Endothelial cell of hepatic sinusoid (primary cell): Measurements from ENCODE around the gene PXT1.

Experiments used
- in situ Hi-C: cut with HindIII; loops from 2 replicates; pipeline ENCODE4 v1.10.0; 2017; ENCODE audit warnings: low sequenced_read_pairs

PXT1 gene

DNA sequence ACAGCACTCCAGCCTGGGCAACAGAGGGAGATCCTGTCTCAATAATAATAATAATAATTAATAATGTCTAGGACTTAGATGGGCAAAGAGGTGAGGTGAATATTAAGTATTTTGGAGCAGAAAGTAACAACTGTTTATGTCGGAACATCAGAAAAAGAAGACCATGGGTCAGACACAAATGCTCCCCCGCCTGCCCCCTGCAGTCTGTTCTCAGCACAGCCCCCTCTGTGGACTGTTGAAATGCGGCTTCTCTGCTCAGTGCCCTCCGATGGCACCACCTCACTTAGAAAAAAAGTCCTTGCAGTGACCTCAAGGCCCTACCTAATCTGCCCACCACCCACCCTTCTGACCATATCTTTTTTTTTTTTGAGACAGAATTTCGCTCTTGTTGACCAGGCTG lies 50.0 kb downstream of the PXT1 start:
- in situ Hi-C loops = no loop called here

GRCh38 chr6:36389353-36389752 lies 53.3 kb downstream of the PXT1 start:
- in situ Hi-C loops = no loop called here

GRCh38 chr6:36387440-36388303 lies 55.0 kb downstream of the PXT1 start, which contains the start of gene ETV7:
TSS of gene ETV7 (minus strand) at chr6:36387669. CDS start at chr6:36387541, 128 bp downstream.
- in situ Hi-C loops = no loop called here

DNA sequence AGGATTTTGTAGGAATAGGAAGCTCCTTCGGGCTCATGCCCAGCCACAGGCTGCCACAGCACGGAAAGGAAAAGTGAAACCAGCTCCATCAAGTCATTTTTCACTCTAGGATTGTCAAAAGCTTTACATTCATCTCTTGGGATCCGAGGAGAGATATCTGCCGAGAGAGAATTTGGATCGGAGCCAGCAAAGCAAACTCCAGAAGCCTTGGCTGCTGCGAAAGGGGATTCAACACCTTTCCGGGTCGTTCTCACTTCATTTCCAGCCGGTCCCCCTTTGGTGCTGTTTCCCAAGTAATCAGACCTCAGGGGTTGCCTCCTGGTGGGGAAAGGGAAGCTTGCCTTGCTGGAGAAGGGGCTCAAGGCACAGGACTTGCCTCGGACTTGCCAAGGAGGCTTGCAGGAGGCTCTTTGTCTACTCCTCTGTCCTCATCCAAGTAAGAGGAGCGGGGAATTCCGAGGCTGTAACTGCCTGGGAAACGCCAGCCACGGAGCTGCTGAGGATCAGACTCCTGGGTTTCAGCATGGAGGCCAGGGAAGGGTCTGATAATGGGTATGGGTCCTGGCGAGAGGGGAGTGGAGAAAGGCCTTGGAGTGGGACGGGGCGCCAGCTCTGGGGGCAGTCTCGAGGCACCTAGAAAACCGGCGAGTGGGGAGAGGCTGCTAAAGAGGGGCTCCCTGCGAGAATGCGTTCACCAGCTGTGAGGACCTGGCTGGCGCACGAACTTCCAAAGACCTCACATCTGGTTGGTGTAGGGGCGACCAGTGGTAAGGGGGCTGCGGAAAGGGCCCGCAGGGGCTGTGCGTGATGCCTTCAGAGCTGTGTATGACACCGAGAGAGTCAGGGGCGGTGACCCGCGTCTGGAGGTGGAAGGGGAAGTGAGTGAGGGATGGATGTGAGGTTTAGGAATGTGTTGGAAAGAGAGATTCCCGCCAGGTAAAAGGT lies 55.9 kb downstream of the PXT1 start:
- in situ Hi-C loops = no loop called here

DNA sequence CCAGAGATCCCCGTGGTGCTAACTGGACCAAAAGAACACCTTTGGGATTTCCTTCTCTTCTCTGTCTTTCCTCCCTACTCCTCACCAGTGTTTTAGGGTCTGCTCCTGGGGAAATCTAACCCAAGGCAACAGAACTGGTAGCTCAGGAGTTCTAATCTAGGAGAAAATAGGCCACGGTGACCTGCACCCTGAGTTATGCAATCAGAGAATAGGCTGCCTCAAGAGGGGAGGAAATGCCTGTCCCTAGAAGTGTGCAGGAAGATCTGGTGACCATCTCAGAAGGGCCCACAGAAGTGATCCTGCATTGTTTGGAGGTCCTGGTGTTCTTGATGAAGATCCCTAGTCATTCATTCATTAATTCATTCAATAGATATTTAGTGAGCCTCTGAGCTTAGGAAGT lies 58.6 kb downstream of the PXT1 start:
- in situ Hi-C loops = no loop called here

DNA sequence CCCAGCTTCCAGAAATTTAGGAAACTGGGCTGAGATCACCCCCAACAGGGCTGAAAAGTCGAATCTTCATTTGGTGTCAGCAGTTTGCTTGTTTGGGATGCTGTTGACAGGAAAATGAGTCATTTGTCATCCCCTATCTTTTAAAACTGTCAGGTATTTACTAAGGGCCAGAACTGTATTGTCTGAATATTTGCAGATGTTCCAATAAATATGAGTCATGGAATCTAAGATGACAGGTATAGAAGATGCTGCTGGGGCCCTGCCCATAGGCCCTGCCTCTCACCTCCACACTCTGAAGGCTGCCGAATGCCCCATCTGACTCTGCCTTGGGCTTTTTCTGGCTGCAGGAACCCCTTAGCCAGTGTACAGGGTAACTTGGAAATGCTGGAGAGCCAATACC lies 59.0 kb downstream of the PXT1 start:
- in situ Hi-C loops = no loop called here

DNA sequence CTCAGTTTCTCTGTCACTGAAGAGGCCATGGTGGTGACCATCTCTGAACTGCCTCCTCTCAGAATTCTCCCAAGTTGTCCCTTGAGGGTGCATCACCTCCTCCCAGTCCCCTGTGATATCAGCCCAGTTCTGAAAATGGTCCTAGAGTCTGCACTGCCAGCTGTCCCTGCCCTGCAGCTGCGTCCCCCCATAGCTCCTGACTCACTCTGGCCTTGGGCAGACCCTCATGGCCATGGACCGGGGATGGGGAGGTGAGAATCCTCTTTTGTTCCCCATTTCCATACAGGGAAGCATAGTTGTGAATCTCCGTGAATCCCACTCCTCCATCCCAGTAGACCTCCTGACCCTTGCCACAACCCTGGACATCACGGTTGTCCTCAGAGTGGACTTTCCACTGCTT lies 59.7 kb downstream of the PXT1 start:
- in situ Hi-C loops = no loop called here

DNA sequence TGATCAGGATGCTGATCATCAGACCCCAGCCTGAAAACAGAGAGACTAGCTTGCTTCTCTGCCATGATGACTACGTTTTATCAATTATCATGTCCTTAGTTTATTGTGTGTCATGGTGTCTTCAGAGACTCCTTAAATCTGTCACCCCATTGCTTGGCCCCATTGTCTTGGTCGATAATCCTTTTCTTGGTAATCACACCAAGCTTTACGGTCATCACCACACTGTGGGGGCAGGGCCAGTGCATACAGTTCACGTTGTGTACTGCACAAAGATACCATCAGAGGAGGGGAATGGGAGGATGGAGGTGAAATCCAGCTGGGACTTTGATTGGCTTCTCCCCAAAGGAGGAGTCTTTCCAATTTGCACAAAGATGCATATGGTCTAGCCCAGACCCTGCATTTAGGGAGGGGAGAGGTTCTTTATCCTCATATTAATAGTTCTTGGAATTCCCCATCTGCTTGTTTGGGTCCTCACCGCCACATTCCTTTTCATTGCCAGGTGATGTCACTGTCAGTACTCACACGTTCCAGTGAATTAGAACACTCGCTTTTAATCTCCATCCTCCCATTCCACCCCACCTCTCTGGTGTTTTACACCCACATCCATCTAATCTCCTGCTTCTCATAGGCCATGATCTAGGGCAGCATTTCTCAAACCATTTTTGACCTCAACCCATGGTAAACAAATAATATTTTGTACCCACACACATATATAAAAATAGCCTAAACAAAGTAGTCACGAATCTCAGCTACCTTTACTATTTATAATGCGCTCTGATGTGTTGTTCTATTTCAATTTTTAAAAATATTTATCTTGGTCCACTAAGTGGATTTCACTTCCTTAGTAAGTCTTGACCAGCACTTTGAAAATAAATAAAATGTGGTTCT lies 60.9 kb downstream of the PXT1 start:
- in situ Hi-C loops = no loop called here

- in situ Hi-C loops = no loop called here
Measured at GRCh38 chr6:36380166-36380565, 62.5 kb downstream of the PXT1 start.

GRCh38 chr6:36378936-36379335 lies 63.7 kb downstream of the PXT1 start:
- in situ Hi-C loops = no loop called here

DNA sequence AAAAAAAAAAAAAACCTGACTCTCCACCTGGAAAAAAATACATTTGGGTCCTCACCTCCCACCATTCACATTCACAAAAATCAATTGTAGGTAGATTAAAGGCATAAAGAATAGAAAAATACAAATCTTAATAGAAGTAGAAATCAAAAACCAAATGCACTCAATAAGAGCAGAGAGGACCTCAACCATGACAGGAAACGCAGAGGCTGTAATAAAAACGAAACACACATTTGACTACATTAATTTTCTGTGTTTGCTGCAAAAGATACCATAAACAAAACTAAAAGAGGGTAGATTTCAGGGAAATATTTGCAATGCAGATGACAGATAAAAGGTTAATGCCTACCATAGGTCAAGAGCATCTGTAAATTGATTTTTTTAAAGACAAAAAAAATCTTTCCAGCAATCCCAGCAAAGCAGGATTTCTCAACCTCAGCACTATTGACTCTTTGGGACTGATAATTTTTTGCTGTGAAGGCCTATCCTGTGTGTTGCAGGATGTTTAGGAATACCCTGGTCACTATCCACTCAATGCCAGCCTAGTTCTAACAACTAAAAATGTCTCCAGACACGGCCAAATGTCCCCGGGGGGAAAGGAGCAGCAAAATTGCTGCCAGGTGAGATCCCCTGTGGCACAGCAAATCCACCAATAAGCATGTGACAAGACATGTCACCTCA lies 64.3 kb downstream of the PXT1 start:
- in situ Hi-C loops = no loop called here

GRCh38 chr6:36377594-36377993 lies 65.1 kb downstream of the PXT1 start:
- in situ Hi-C loops = no loop called here

DNA sequence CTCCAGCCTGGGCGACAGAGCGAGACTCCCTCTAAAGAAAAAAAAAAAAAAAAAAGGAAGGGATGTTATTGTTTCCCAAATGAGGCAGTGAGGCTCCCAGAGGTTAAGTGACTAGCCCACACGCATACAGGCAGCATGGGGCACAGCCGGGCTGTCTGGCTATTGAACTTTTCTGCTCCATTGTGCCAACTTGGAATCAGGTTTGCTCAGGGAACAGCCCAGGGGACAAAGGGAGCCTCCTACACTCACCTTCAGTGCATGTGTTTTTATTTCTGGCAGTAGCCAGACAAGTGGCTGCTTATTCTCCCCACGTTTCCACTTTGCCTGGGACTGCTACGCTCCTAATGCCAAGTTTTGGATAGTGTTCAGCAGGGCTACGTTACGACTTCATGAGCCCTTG lies 65.9 kb downstream of the PXT1 start:
- in situ Hi-C loops = no loop called here

DNA sequence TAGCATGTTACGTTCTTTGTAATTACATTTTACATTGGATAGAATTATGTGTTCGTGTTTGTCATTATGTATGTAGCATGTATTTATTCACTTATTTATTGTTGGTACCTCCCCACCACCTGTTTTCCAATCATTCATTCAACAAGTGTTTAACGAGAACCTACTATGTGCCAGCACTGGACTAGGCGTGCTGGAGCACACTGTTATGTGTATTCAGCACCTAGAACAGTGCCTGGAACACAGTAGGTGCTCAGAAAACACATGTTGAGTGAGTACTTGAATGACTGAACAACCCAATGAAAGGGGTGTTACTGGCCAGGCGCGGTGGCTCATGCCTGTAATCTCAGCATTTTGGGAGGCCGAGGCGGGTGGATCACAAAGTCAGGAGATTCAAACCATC lies 66.5 kb downstream of the PXT1 start:
- in situ Hi-C loops = no loop called here

- in situ Hi-C loops = no loop called here
Measured at GRCh38 chr6:36375644-36376155, 67.0 kb downstream of the PXT1 start.

DNA sequence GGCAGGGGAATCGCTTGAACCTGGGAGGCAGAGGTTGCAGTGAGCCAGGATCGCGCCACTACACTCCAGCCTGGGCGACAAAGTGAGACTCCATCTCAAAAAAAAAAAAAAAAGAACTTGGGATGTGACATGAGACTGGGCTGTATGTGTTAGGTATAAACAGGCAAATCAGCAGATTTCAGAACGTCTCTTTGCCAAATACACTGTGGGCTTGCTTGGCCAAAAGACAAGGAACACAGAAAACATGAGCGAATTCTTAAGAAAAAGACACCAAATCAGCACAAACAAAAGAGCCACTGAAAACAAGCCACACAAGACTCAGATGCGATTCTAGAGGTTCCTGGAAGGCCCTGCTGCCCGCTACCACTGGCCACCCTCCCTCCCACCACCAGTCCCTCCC lies 67.7 kb downstream of the PXT1 start:
- in situ Hi-C loops = no loop called here

GRCh38 chr6:36374194-36374593 lies 68.5 kb downstream of the PXT1 start:
- in situ Hi-C loops = no loop called here

GRCh38 chr6:36373368-36374019 lies 69.2 kb downstream of the PXT1 start:
- in situ Hi-C loops = no loop called here

DNA sequence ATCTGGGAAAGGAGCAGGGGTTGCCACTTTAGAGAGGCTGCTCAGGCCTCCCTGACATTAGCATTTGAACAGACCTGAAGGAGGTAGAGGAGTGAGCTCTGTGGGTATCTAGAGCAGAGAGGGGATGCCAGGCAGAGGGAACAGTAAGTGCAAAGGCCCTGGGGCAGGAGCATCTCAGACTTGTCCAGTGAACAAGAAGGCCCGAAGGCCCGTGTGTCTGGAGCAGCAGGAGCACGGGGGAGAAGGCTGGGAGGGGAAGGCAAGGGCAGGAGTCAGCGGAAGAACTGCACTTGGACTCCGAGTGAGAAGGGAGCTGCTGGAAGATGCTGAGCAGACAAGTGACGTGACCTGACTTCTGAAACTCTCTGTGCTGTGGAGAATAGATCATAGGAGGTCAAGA lies 70.6 kb downstream of the PXT1 start:
- in situ Hi-C loops = no loop called here

DNA sequence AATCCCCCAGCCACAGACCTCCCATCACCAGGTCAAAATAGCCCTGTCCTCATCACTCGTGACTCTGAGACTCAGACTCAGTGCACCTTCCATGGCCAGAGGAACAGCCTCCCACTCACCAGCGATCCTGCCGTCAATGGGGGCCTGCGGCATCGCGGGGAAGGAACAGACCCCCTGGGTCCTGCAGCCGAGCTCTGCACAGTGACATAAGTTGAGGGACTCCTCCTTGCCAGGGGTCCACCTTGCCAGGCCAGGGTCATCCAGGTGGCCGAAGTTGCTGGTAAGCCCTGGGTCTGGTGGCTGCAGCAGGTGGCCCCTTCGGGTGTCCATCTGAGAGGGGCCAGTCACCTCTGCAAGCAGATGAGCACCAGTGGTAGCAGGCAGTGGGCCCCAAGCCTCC lies 71.4 kb downstream of the PXT1 start:
- in situ Hi-C loops = no loop called here
